HCT116 (cell line): ENCODE measurements around the gene NOX3. TPM values are rescaled to one million over a fixed set of nuclear protein-coding genes. Genes with fewer than 3 reads are reported as not detected.

ENCODE experiments used
- ATAC-seq: fragments of 200-7000 bp; cut with Tn5 transposase; 2 replicates; pipeline ENCODE4 v1.9.1; 2020; ENCODE audit warnings: mild to moderate bottlenecking, moderate library complexity
- BruUV-seq: library from RNA; stranded (reverse); fragments of 400-500 nt; replicated peaks from 2 replicates; lab custom pipeline; 2021; lab: Mats Ljungman, UMichigan
- CTCF ChIA-PET: fragments of 300-600 bp; sonication (Branson Sonifier 250); formaldehyde crosslinking; loops from one replicate; lab custom pipeline; 2021; ENCODE audit warnings: antibody characterized with exemption; lab: Charles Lee
- POLR2A ChIA-PET: fragments of 300-600, 350-600 bp; sonication (Branson Sonifier 250); formaldehyde crosslinking; loops from one replicate; lab custom pipeline; 2021; ENCODE audit warnings: antibody characterized with exemption; lab: Charles Lee
- RAD21 ChIA-PET, 2 experiments: fragments of 300-600 bp; sonication (Branson Sonifier 250); formaldehyde crosslinking; loops; one replicate each; lab custom pipeline; 2023; ENCODE audit warnings: low total read pairs in 2 of 2; ENCODE audit not compliant: uncharacterized antibody in 2 of 2, unreplicated experiment in 2 of 2, low non-redundant PET in 1 of 2; lab: Charles Lee
- DNase-seq: peaks from one replicate; pipeline ENCODE4 v3.0.0-alpha.2; 2010; ENCODE audit warnings: low read depth, low spot score
- H2AFZ ChIP-seq: fragments of 200-600 bp; shearing (Covaris generic), sonication (generic); 2 replicates; pipeline ENCODE4 v1.6.1; 2017; ENCODE audit warnings: low read depth, mixed run types, mixed read lengths, antibody characterized with exemption, low read length; ENCODE audit not compliant: poor library complexity, severe bottlenecking
- H3K27ac ChIP-seq: 2 replicates; pipeline ENCODE4 v1.5.1; 2012; ENCODE audit warnings: low read depth, low read length
- H3K27me3 ChIP-seq: fragments of 200-600 bp; sonication (generic); 2 replicates; pipeline ENCODE4 v1.6.1; 2016; ENCODE audit warnings: mixed run types, low read length, mixed read lengths; ENCODE audit not compliant: insufficient read depth
- H3K36me3 ChIP-seq, 2 experiments: fragments of 200-500 bp in 1 of 2; fragments of 200-600 bp in 1 of 2; sonication (Bioruptor generic) in 1 of 2; sonication (generic) in 1 of 2; 2 replicates each; pipeline versions ENCODE4 v1.5.1 to v1.6.1; 2014 to 2016; ENCODE audit warnings: low read length in 2 of 2, inconsistent platforms in 1 of 2, mixed read lengths in 1 of 2, mixed run types in 1 of 2; ENCODE audit not compliant: insufficient read depth in 2 of 2, control insufficient read depth in 1 of 2
- H3K4me1 ChIP-seq, 2 experiments: fragments of 200-600 bp in 1 of 2; sonication (generic) in 1 of 2; 2 replicates each; pipeline versions ENCODE4 v1.5.1 to v1.6.1; 2012 to 2017; ENCODE audit warnings: low read length in 2 of 2, inconsistent platforms in 1 of 2, mild to moderate bottlenecking in 1 of 2, mixed read lengths in 1 of 2, mixed run types in 1 of 2, moderate library complexity in 1 of 2; ENCODE audit not compliant: insufficient read depth in 2 of 2, control insufficient read depth in 1 of 2
- H3K4me2 ChIP-seq: fragments of 200-600 bp; sonication (generic); 2 replicates; pipeline ENCODE4 v1.6.1; 2017; ENCODE audit warnings: mixed run types, low read length, mixed read lengths
- H3K4me3 ChIP-seq, 2 experiments: fragments of 200-600 bp in 1 of 2; sonication (generic) in 1 of 2; replicated peaks in 1 of 2; 2 replicates each; pipeline ENCODE4 v1.5.1; 2011 to 2016; ENCODE audit warnings: low read length in 2 of 2, control low read depth in 1 of 2, low read depth in 1 of 2, mild to moderate bottlenecking in 1 of 2, mixed read lengths in 1 of 2, mixed run types in 1 of 2
- H3K79me2 ChIP-seq: fragments of 200-600 bp; sonication (generic); 2 replicates; pipeline ENCODE4 v1.6.1; 2017; ENCODE audit warnings: mild to moderate bottlenecking, mixed run types, low read length, moderate library complexity, mixed read lengths; ENCODE audit not compliant: insufficient read depth
- H3K9ac ChIP-seq: fragments of 200-600 bp; sonication (generic); 2 replicates; pipeline ENCODE4 v1.6.1; 2016; ENCODE audit warnings: low read length, mixed read lengths
- H3K9me2 ChIP-seq: fragments of 200-600 bp; sonication (generic), shearing (Covaris generic); 2 replicates; pipeline ENCODE4 v1.6.1; 2017; ENCODE audit warnings: mixed run types, mild to moderate bottlenecking, moderate library complexity; ENCODE audit not compliant: insufficient read depth
- H3K9me3 ChIP-seq, 2 experiments: fragments of 200-500 bp in 1 of 2; fragments of 200-600 bp in 1 of 2; sonication (Bioruptor generic) in 1 of 2; sonication (generic) in 1 of 2; 2 replicates each; pipeline ENCODE4 v1.6.1; 2014 to 2017; ENCODE audit warnings: low read length in 2 of 2, mixed read lengths in 2 of 2, inconsistent platforms in 1 of 2, low read depth in 1 of 2, mild to moderate bottlenecking in 1 of 2, mixed run types in 1 of 2, moderate library complexity in 1 of 2; ENCODE audit not compliant: control insufficient read depth in 1 of 2, insufficient read depth in 1 of 2
- H4K20me1 ChIP-seq: fragments of 200-600 bp; sonication (generic), shearing (Covaris generic); 2 replicates; pipeline ENCODE4 v1.6.1; 2017; ENCODE audit warnings: mixed run types, mild to moderate bottlenecking, moderate library complexity; ENCODE audit not compliant: insufficient read depth
- CEBPB ChIP-seq: IDR thresholded peaks from 2 replicates; pipeline ENCODE4 v1.6.1; 2012; ENCODE audit warnings: low read depth
- ELF1 ChIP-seq: IDR thresholded peaks from 2 replicates; pipeline ENCODE4 v1.6.1; 2012; ENCODE audit warnings: low read depth, borderline replicate concordance
- EZH2 ChIP-seq: fragments of 200-600 bp; sonication (generic); IDR thresholded peaks from 2 replicates; pipeline ENCODE4 v1.6.1; 2017; ENCODE audit warnings: antibody characterized with exemption, mixed run types
- EZH2phosphoT487 ChIP-seq: fragments of 200-600 bp; IDR thresholded peaks from 2 replicates; pipeline ENCODE4 v1.6.1; 2018; ENCODE audit warnings: antibody characterized with exemption, borderline replicate concordance
- FOSL1 ChIP-seq: IDR thresholded peaks from 2 replicates; pipeline ENCODE4 v1.6.1; 2012; ENCODE audit warnings: low read depth
- JUND ChIP-seq: IDR thresholded peaks from 2 replicates; pipeline ENCODE4 v1.6.1; 2012
- POLR2A ChIP-seq: IDR thresholded peaks from 2 replicates; pipeline ENCODE4 v1.7.0; 2011; ENCODE audit warnings: borderline replicate concordance; ENCODE audit not compliant: insufficient read depth, insufficient read length; ENCODE audit errors: extremely low read depth
- RAD21 ChIP-seq: IDR thresholded peaks from 2 replicates; pipeline ENCODE4 v1.6.1; 2012; ENCODE audit warnings: low read depth, mild to moderate bottlenecking
- SIN3A ChIP-seq: IDR thresholded peaks from 2 replicates; pipeline ENCODE4 v1.6.1; 2012; ENCODE audit warnings: low read depth
- SRF ChIP-seq: IDR thresholded peaks from 2 replicates; pipeline ENCODE4 v1.6.1; 2012; ENCODE audit warnings: low read depth
- TCF7L2 ChIP-seq: IDR thresholded peaks from 2 replicates; pipeline ENCODE4 v1.7.0; 2011; ENCODE audit warnings: borderline replicate concordance, inconsistent platforms; ENCODE audit not compliant: insufficient read depth, insufficient read length; ENCODE audit errors: extremely low read depth
- YY1 ChIP-seq: IDR thresholded peaks from 2 replicates; pipeline ENCODE4 v1.6.1; 2011; ENCODE audit warnings: low read length, low read depth, moderate library complexity, mild to moderate bottlenecking; ENCODE audit not compliant: insufficient replicate concordance; ENCODE audit errors: extremely low read depth
- ZFX ChIP-seq: fragments of 450-650 bp; IDR thresholded peaks from 2 replicates; pipeline ENCODE4 v1.6.1; 2017
- ZNF274 ChIP-seq: fragments of 200-500 bp; sonication (Bioruptor generic); IDR thresholded peaks from 2 replicates; pipeline ENCODE4 v1.6.1; 2014; ENCODE audit warnings: mild to moderate bottlenecking, low read depth, low read length, inconsistent platforms
- intact Hi-C: fragments of 100-400 bp; cut with micrococcal nuclease; formaldehyde crosslinking; loops from 2 replicates; pipeline ENCODE4 v1.10.0; 2022
- total RNA-seq: library from RNA; stranded (reverse); gene quantifications from one replicate; pipeline ENCODE4 v1.2.1, GENCODE V29; 2021; ENCODE audit not compliant: unreplicated experiment
- TF ChIP-seq, protein P1 (sequence below): IDR thresholded peaks from 2 replicates; pipeline ENCODE4 v1.6.1; 2012

NOX3 gene
- total RNA-seq, 1 experiment from 2014 or later = not detected

DNA sequence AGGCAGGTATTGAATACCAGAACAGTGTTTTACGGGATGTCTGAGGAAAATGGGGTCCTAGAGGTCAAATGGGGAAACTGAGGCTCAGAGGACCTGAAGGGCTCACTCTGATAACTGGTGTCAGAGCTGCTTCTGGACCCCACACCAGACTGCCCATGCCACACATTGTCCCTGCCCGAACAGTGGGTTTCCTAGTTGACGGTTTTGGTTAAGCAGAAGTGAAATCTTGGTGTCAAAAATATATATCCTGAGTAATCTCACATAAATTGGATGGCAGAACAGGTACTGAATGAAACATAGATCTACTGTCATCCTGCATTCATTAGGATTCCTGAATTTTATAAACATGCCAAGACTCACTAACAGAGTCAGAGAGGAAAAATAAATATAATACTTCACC is 16.3 kb downstream of the NOX3 start (continued):
- TF ChIP-seq, protein P1, sequence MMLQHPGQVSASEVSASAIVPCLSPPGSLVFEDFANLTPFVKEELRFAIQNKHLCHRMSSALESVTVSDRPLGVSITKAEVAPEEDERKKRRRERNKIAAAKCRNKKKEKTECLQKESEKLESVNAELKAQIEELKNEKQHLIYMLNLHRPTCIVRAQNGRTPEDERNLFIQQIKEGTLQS = no peak
- TF ChIP-seq FOSL1 = no peak
- TF ChIP-seq EZH2 = no peak
- no peak for TF ChIP-seq RAD21
- TF ChIP-seq YY1 = no peak
- TF ChIP-seq SIN3A = no peak
- no peak for TF ChIP-seq ZNF274
- no peak for TF ChIP-seq ZFX
- no peak for TF ChIP-seq EZH2phosphoT487
- no peak for TF ChIP-seq POLR2A
- TF ChIP-seq CEBPB = no peak

DNA sequence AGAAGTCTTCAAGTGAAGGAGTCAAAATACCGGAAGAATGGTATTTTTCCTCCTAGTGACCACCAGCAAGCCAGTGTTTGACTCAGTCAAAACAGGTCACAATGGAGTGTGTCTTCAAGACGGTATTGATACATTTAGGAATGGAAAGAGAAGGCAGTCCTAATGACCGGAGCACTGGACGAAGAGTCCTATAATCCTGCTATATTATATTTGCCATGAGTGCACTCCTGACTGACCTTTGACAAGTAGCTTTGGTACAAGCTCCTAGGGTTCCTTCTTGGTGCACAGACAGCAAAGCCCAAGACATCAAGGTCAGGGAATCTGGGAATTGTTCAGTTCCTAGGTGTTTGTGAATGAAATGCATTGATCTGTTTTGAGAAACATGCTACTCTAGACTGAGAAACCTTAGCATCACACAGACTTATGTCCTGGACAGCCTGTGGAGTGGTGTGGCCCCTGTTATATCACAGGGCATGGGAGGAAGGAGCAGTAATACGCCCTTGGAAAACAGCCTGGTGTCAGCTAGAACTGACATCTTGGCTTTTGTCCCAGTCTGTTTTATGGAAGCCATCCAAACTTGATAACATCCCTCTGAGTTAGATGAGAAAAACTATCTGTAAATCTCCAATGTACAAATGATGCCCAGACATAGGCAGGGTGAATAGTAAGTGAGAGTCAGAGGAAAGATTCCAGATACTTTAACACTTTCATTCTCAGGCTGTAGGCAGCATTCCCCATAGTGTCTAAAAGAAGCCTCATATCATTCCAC is 18.5 kb downstream of the NOX3 start:
- DNase-seq (no peak), ATAC-seq (no peak)
- H3K4me3 ChIP-seq = no peak overlapping the region
- H3K4me2 ChIP-seq = no peak overlapping the region
- no peak overlapping the region for H3K9ac ChIP-seq
- H3K9me2 ChIP-seq = no peaks in the 10 kb centered on the region
- H3K9me3 ChIP-seq = no peaks in the 10 kb centered on the region
- H3K79me2 ChIP-seq = no peaks in the 10 kb centered on the region
- H2AFZ ChIP-seq = no peak overlapping the region
- TF ChIP-seq FOSL1 (no peak), SRF (no peak), ELF1 (no peak), ZNF274 (no peak), JUND (no peak), TCF7L2 (no peak)
- intact Hi-C loops = no loop called here
- H3K4me1 ChIP-seq = no peaks in the 10 kb centered on the region
- RAD21 ChIA-PET = no interaction called here
- CTCF ChIA-PET = no interaction called here
- no peaks in the 10 kb centered on the region for H4K20me1 ChIP-seq
- no TSS peak for BruUV-seq
- no peak overlapping the region for H3K27ac ChIP-seq
- H3K27me3 ChIP-seq = no peaks in the 10 kb centered on the region
- POLR2A ChIA-PET = no interaction called here
- H3K36me3 ChIP-seq = no peaks in the 10 kb centered on the region
